SK-N-MC (cell line): ENCODE results near the gene MAP3K2.

Experiments used
- DNase-seq: peaks from one replicate; pipeline ENCODE4 v3.0.0-alpha.2; 2011; ENCODE audit warnings: low read depth, low spot score
- H3K27ac ChIP-seq: fragments of 200-600 bp; sonication (generic); 2 replicates; pipeline ENCODE4 v1.5.1; 2016; ENCODE audit warnings: mixed run types
- H3K36me3 ChIP-seq: fragments of 200-600 bp; sonication (generic); 2 replicates; pipeline ENCODE4 v1.6.1; 2017; ENCODE audit warnings: antibody characterized with exemption, low read length, mixed read lengths; ENCODE audit not compliant: insufficient read depth
- H3K4me3 ChIP-seq: fragments of 200-600 bp; sonication (generic); 2 replicates; pipeline ENCODE4 v1.5.1; 2016
- H3K9ac ChIP-seq: fragments of 200-600 bp; sonication (generic); 2 replicates; pipeline ENCODE4 v1.8.0; 2017; ENCODE audit warnings: mixed run types, mixed read lengths; ENCODE audit not compliant: insufficient read length
- H3K9me3 ChIP-seq: fragments of 200-600 bp; sonication (generic); 2 replicates; pipeline ENCODE4 v1.6.1; 2017; ENCODE audit warnings: low read depth, mild to moderate bottlenecking, antibody characterized with exemption, low read length, moderate library complexity, mixed read lengths
- EZH2 ChIP-seq: fragments of 200-600 bp; sonication (generic); IDR thresholded peaks from one replicate; pipeline ENCODE4 v1.6.1; 2017; ENCODE audit warnings: antibody characterized with exemption
- FOXP2 ChIP-seq: optimal IDR thresholded peaks from 2 replicates; pipeline ENCODE3; 2011; ENCODE audit warnings: mild to moderate bottlenecking, moderate library complexity; ENCODE audit not compliant: insufficient read depth; ENCODE audit errors: extremely low read length, control extremely low read depth
- POLR2AphosphoS5 ChIP-seq: IDR thresholded peaks from 2 replicates; pipeline ENCODE4 v1.6.1; 2012; ENCODE audit warnings: mild to moderate bottlenecking, low read depth, low read length, borderline replicate concordance

The MAP3K2 gene, protein sequence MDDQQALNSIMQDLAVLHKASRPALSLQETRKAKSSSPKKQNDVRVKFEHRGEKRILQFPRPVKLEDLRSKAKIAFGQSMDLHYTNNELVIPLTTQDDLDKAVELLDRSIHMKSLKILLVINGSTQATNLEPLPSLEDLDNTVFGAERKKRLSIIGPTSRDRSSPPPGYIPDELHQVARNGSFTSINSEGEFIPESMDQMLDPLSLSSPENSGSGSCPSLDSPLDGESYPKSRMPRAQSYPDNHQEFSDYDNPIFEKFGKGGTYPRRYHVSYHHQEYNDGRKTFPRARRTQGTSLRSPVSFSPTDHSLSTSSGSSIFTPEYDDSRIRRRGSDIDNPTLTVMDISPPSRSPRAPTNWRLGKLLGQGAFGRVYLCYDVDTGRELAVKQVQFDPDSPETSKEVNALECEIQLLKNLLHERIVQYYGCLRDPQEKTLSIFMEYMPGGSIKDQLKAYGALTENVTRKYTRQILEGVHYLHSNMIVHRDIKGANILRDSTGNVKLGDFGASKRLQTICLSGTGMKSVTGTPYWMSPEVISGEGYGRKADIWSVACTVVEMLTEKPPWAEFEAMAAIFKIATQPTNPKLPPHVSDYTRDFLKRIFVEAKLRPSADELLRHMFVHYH

DNA sequence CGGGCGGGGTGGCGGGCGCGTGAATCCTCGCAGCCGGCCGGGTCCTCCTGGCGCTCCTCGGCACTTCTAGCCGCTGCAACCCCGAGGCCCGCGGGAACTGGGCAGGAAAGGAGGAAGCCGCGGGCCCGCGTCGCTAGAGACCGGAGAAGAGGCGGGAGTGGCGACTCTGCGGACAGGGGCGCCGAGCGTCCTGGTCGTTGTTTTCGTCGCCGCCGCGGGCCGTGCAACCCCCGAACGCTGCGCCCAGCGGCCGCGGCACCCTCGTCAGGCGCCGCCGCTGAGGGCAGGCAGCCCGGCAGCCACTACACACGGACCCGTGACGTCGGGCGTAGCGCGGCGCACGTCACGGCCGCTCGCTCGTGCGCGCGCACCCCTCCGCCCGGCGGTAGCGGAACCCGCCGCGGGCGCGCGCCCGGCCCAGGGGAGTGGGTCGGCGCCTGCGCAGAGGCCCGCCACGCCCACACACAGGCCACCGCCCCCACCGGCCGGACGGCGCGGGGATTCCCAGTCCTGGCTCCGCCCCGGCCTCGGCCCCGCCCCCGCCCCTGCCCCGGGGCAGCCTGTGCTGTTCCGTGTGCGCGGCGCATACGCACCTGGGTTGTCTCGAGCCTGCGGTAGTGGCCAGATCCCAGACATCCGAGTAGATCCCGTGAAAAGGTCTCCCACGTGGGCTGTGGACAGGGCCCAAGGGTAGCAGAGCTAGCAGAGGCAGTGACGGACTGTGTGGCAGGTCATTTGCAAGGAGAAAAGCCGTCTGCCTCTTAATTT is at the start of gene MAP3K2:
TSS of gene MAP3K2 (minus strand) at position 321 of the 768 bp plus-strand sequence. CDS start 44,846 bp downstream, outside the sequence.
- peak within 1 kb of the TSS; percentile 98 for H3K9ac ChIP-seq
- DNase-seq: no peak
- H3K36me3 ChIP-seq: 0 out of 2 replicates have a peak, but pooled peaks cover 6% of the 10 kb centered on the region
- peak within 1 kb of the TSS; percentile 93 for H3K4me3 ChIP-seq
- TF ChIP-seq POLR2AphosphoS5 (peak; percentile 58; the same call in 1 of the 2 replicates), FOXP2 (no peak)
- H3K9me3 ChIP-seq: no peaks in the 10 kb centered on the region
- peak within 1 kb of the TSS; percentile 96 for H3K27ac ChIP-seq

DNA sequence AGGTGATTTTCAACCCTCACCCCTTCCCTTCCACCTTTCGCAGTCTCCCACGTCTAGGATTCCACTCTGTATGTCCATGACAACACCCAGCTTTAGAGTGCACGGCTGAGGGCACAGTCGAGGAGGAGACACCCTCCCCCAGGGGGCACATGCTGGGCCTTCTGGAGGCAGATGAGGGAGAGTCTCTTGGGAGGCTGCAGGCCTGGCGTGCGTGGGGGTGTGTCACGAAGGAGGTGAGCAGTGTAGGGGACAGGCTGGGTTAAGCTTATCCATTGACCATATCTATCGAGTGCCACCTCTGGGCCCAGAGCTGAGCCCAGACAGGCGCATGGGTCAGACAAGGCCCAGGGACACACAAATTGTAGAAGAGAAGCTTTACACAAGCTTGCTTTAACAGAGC is 49.3 kb upstream of the MAP3K2 start:
- Histone ChIP-seq H3K9ac (no peak overlapping the region), H3K4me3 (no peak overlapping the region), H3K36me3 (no peaks in the 10 kb centered on the region), H3K9me3 (no peaks in the 10 kb centered on the region), H3K27ac (no peak overlapping the region)
- no peak for DNase-seq
- no peak for TF ChIP-seq FOXP2
- no peak for TF ChIP-seq POLR2AphosphoS5
- TF ChIP-seq EZH2: no peak

DNA sequence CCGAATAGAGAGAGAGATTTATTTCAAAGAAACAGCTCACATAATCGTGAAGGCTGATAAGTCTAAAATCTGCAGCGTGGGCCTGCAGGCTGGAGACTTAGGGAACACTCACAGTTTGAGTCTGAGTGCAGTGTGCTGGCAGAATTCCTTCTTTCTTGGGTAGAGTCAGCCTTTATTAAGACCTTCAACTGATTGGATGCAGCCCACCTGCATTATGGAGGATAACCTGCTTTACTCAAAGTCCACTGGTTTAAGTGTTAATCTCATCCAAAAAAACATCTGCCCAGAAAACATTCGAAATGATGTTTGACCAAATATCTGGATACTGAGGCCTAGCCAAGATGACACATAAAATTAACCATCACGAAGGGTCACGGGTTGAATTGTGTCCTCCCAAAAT is 46.7 kb upstream of the MAP3K2 start:
- H3K9me3 ChIP-seq: no peaks in the 10 kb centered on the region
- TF ChIP-seq POLR2AphosphoS5 (no peak), EZH2 (no peak), FOXP2 (no peak)
- no peak overlapping the region for H3K4me3 ChIP-seq
- H3K9ac ChIP-seq: no peak overlapping the region
- H3K27ac ChIP-seq: no peak overlapping the region
- no peak for DNase-seq
- no peaks in the 10 kb centered on the region for H3K36me3 ChIP-seq

DNA sequence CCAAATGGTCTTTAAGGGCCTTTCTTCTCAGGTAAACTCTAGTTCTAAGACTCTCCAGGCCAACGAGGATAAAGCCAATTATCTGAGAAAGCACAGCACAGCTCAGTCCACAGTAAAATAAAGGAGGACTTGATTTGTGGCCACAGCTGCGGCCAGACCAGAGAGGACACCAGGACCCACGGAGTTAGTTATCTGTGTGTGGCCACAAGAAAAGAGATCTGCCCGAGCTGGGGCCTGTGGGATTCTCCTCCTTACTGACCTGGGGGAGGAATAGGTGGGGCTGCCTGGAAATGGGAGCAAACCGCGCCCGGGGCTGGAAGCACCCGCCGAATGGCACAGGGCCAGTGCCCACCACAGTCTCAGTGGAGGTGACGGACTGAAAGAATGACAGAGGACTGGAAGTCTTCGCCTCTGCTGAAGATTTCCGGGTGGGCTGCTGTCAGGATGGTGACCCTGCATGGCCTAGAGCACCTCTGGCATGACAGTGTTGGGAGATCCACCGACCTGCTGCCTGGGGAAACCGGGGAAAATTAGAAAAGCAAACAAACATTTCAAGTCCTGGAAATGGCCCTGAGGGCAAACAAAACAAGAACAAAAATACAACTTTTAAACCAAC is 43.7 kb upstream of the MAP3K2 start:
- no peak for DNase-seq

DNA sequence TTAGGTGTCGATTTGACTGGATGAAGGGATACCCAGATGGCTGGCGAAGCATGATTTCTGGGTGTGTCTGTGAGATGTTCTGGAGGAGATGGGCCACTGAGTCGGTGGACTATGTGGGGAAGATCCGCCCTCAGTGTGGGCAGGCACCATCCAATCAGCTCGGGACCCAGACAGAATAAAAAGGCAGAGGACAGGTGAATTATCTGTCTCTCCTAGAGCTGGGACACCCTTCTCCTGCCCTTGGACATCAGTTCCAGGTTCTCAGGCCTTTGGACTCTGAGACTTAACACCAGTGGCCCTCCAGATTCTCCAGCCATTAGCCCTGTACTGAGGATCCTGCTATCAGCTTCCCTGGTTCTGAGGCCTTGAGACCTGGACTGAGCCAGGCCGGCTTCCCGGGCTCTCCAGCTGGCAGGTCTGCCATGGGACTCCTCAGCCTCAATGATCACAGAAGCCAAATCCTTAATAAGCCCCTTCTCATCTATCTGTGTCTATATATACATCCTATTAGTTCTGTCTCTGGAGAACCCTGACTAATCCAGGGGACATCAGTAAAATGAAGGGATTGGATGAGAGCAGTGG is 42.2 kb upstream of the MAP3K2 start:
- no peak overlapping the region for H3K4me3 ChIP-seq
- H3K9ac ChIP-seq: no peak overlapping the region
- H3K36me3 ChIP-seq: no peaks in the 10 kb centered on the region
- TF ChIP-seq FOXP2 (no peak), EZH2 (no peak), POLR2AphosphoS5 (no peak)
- no peak overlapping the region for H3K27ac ChIP-seq
- no peak for DNase-seq
- no peaks in the 10 kb centered on the region for H3K9me3 ChIP-seq

More for the DNA sequence above, 43.7 kb upstream of the MAP3K2 start:
- no peaks in the 10 kb centered on the region for H3K9me3 ChIP-seq
- H3K9ac ChIP-seq: no peak overlapping the region
- no peak overlapping the region for H3K27ac ChIP-seq
- TF ChIP-seq POLR2AphosphoS5 (no peak), EZH2 (no peak), FOXP2 (no peak)
- H3K4me3 ChIP-seq: no peak overlapping the region
- H3K36me3 ChIP-seq: no peaks in the 10 kb centered on the region

DNA sequence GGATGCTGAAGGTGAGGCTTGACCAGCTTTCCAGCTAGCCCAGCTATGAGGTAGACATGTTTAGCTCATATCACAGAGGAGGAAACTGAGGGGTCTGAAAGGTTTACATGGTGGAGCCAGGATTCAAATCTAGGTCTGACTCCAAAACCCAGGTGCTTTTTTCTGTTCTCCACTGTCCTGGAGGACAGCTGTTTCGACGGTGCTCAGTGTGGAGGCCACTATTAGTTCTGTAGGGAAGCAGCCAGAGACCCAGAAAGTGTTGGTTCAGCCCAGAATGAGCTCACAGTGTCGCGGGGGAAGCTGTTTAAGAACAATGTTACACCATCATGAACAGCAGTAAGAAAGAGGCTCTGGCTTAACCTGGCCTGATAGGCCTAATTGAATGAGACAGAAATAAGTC is 41.5 kb upstream of the MAP3K2 start:
- Histone ChIP-seq H3K4me3 (no peak overlapping the region), H3K9ac (no peak overlapping the region), H3K9me3 (no peaks in the 10 kb centered on the region), H3K36me3 (no peaks in the 10 kb centered on the region), H3K27ac (no peak overlapping the region)
- TF ChIP-seq FOXP2: no peak
- TF ChIP-seq POLR2AphosphoS5: no peak
- TF ChIP-seq EZH2: no peak
- no peak for DNase-seq

DNA sequence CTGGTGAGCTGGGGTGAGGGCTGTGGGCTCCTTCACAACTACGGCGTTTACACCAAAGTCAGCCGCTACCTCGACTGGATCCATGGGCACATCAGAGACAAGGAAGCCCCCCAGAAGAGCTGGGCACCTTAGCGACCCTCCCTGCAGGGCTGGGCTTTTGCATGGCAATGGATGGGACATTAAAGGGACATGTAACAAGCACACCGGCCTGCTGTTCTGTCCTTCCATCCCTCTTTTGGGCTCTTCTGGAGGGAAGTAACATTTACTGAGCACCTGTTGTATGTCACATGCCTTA is 41.0 kb upstream of the MAP3K2 start:
- Histone ChIP-seq H3K9ac (no peak overlapping the region), H3K36me3 (no peaks in the 10 kb centered on the region), H3K27ac (no peak overlapping the region), H3K4me3 (no peak overlapping the region), H3K9me3 (no peaks in the 10 kb centered on the region)
- no peak for DNase-seq
- no peak for TF ChIP-seq EZH2
- TF ChIP-seq POLR2AphosphoS5: no peak
- TF ChIP-seq FOXP2: no peak
